Trophoblast cell (in vitro differentiated cells and primary cell): Measurements from ENCODE around the gene NRXN3.

Experiments used
- DNase-seq, 2 donors: peaks; one replicate each; pipeline ENCODE4 v3.0.0-alpha.2; 2016
- H2AFZ ChIP-seq: 2 replicates; pipeline ENCODE4 v1.6.1; 2013; ENCODE audit warnings: low read length, moderate library complexity, mild to moderate bottlenecking; ENCODE audit not compliant: insufficient read depth, poor library complexity
- H2AK5ac ChIP-seq: 2 replicates; pipeline ENCODE4 v1.6.1; 2013; ENCODE audit warnings: mild to moderate bottlenecking, low read length
- H2BK120ac ChIP-seq: 2 replicates; pipeline ENCODE4 v1.6.1; 2013; ENCODE audit warnings: low read length, mild to moderate bottlenecking, moderate library complexity; ENCODE audit not compliant: insufficient read depth, poor library complexity
- H2BK12ac ChIP-seq: 2 replicates; pipeline ENCODE4 v1.6.1; 2013; ENCODE audit warnings: mild to moderate bottlenecking, low read length, moderate library complexity
- H2BK5ac ChIP-seq: 2 replicates; pipeline ENCODE4 v1.6.1; 2013; ENCODE audit warnings: low read length, low read depth, moderate library complexity, mild to moderate bottlenecking; ENCODE audit not compliant: poor library complexity
- H3K14ac ChIP-seq: 2 replicates; pipeline ENCODE4 v1.6.1; 2013; ENCODE audit warnings: mild to moderate bottlenecking, low read length
- H3K18ac ChIP-seq: 2 replicates; pipeline ENCODE4 v1.6.1; 2013; ENCODE audit warnings: mild to moderate bottlenecking, low read length
- H3K23ac ChIP-seq: 2 replicates; pipeline ENCODE4 v1.6.1; 2013; ENCODE audit warnings: low read length
- H3K27ac ChIP-seq: 2 replicates; pipeline ENCODE4 v1.5.1; 2013; ENCODE audit warnings: low read depth, mild to moderate bottlenecking, inconsistent platforms, low read length, moderate library complexity
- H3K27me3 ChIP-seq: 2 replicates; pipeline ENCODE4 v1.6.1; 2013; ENCODE audit warnings: inconsistent platforms, mild to moderate bottlenecking, low read length, moderate library complexity; ENCODE audit not compliant: insufficient read depth
- H3K36me3 ChIP-seq, 2 experiments: 1 replicate in 1 of 2; 2 replicates in 1 of 2; pipeline ENCODE4 v1.6.1; 2013; ENCODE audit warnings: low read length in 2 of 2, mild to moderate bottlenecking in 2 of 2, moderate library complexity in 1 of 2; ENCODE audit not compliant: insufficient read depth in 2 of 2, control insufficient read depth in 1 of 2
- H3K4ac ChIP-seq: 2 replicates; pipeline ENCODE4 v1.6.1; 2013; ENCODE audit warnings: low read depth, mild to moderate bottlenecking, low read length, moderate library complexity
- H3K4me1 ChIP-seq, 2 experiments: 1 replicate in 1 of 2; 2 replicates in 1 of 2; pipeline ENCODE4 v1.6.1; 2013; ENCODE audit warnings: low read length in 2 of 2, mild to moderate bottlenecking in 2 of 2, moderate library complexity in 1 of 2; ENCODE audit not compliant: insufficient read depth in 2 of 2, control insufficient read depth in 1 of 2
- H3K4me2 ChIP-seq: 2 replicates; pipeline ENCODE4 v1.6.1; 2013; ENCODE audit warnings: inconsistent platforms, mild to moderate bottlenecking, low read length, moderate library complexity
- H3K4me3 ChIP-seq: 2 replicates; pipeline ENCODE4 v1.5.1; 2013; ENCODE audit warnings: mild to moderate bottlenecking, low read depth, low read length, inconsistent platforms
- H3K79me1 ChIP-seq: one replicate; pipeline ENCODE4 v1.6.1; 2013; ENCODE audit warnings: low read length
- H3K79me2 ChIP-seq: 2 replicates; pipeline ENCODE4 v1.6.1; 2013; ENCODE audit warnings: low read length, mild to moderate bottlenecking; ENCODE audit not compliant: control insufficient read depth, insufficient read depth, poor library complexity
- H3K9ac ChIP-seq: 2 replicates; pipeline ENCODE4 v1.6.1; 2013; ENCODE audit warnings: mild to moderate bottlenecking, low read length
- H3K9me3 ChIP-seq: 2 replicates; pipeline ENCODE4 v1.6.1; 2013; ENCODE audit warnings: low read depth, mild to moderate bottlenecking, control low read depth, inconsistent platforms, low read length; ENCODE audit not compliant: insufficient read depth
- H4K12ac ChIP-seq: 2 replicates; pipeline ENCODE4 v1.6.1; 2013; ENCODE audit warnings: low read depth, mild to moderate bottlenecking, low read length, moderate library complexity
- H4K8ac ChIP-seq: 2 replicates; pipeline ENCODE4 v1.6.1; 2013; ENCODE audit warnings: low read depth, mild to moderate bottlenecking, low read length, moderate library complexity
- H4K91ac ChIP-seq: one replicate; pipeline ENCODE4 v1.6.1; 2013; ENCODE audit warnings: low read depth, mild to moderate bottlenecking, low read length, moderate library complexity
- WGBS: extraction: QIAGEN DNeasy Blood & Tissue Kit; methylation state at CpG from one replicate; pipeline ENCODE4 v1.1.7; 2013; ENCODE audit warnings: missing lambda C conversion rate; ENCODE audit not compliant: insufficient read length, insufficient coverage; ENCODE audit errors: extremely low coverage; 5-methylcytosine and 5-hydroxymethylcytosine counted together

The NRXN3 gene

DNA sequence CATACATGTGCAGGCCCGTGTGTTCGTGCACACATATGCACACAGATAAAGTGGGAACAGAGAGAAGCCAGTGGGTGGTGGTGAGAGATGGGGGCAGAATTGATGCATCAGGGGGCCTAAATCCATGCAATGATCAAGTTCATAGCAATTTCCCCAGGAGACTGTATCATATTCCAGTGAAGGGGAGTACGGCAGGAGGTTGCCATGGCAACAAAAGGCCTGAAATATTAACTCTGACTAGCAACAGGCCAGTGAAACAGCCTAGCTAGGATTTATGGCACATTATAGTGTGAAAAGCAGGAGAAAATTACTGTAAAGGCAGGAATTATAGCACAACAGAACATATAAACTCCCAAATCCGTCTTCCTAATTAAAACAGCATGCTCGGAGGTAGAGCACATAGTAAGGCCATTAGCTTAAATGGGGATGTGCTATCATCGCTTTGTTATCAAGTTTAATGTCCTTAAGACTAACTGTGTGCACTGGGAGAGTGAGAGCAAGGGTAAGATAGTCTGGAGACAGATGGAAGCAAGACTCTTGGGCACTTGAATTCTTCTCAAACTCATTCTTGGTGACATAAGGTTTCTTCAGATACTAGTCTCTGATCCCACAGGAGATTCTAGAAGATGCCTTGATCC, 1234.8 kb downstream of the NRXN3 start:
- Histone ChIP-seq H2AK5ac (no peak overlapping the region), H3K27ac (no peak overlapping the region), H3K79me2 (no peaks in the 10 kb centered on the region), H3K4me2 (no peak overlapping the region), H3K9me3 (no peaks in the 10 kb centered on the region), H3K9ac (no peak overlapping the region), H3K23ac (no peak overlapping the region), H3K36me3 (no peaks in the 10 kb centered on the region), H3K4me1 (no peaks in the 10 kb centered on the region), H4K12ac (no peak overlapping the region), H2BK120ac (no peak overlapping the region), H2AFZ (no peak overlapping the region), H3K27me3 (no peaks in the 10 kb centered on the region), H4K91ac (no peak overlapping the region), H2BK5ac (no peak overlapping the region), H3K4ac (no peak overlapping the region), H3K18ac (no peak overlapping the region), H3K79me1 (no peaks in the 10 kb centered on the region), H3K14ac (no peak overlapping the region), H4K8ac (no peak overlapping the region), H2BK12ac (no peak overlapping the region), H3K4me3 (no peak overlapping the region)
- DNase-seq = no peak
- no CpG with 5 or more reads among the region's 6 CpGs for WGBS

GRCh38 chr14:79405512-79405910, 1235.3 kb downstream of the NRXN3 start:
- no peak overlapping the region for H3K27ac ChIP-seq
- H3K18ac ChIP-seq = no peak overlapping the region
- no peak overlapping the region for H2BK12ac ChIP-seq
- no peaks in the 10 kb centered on the region for H3K79me1 ChIP-seq
- H3K14ac ChIP-seq = no peak overlapping the region
- H3K79me2 ChIP-seq = no peaks in the 10 kb centered on the region
- no peak overlapping the region for H3K4ac ChIP-seq
- no peak overlapping the region for H4K8ac ChIP-seq
- no peak overlapping the region for H2AK5ac ChIP-seq
- H3K9ac ChIP-seq = no peak overlapping the region
- no peak overlapping the region for H2AFZ ChIP-seq
- H3K23ac ChIP-seq = no peak overlapping the region
- H2BK5ac ChIP-seq = no peak overlapping the region
- no CpG with 5 or more reads among the region's 2 CpGs for WGBS
- H4K12ac ChIP-seq = no peak overlapping the region
- no peaks in the 10 kb centered on the region for H3K9me3 ChIP-seq
- no peak overlapping the region for H3K4me3 ChIP-seq
- no peak overlapping the region for H2BK120ac ChIP-seq
- H3K4me2 ChIP-seq = no peak overlapping the region
- no peaks in the 10 kb centered on the region for H3K36me3 ChIP-seq
- H3K27me3 ChIP-seq = no peaks in the 10 kb centered on the region
- no peak overlapping the region for H4K91ac ChIP-seq
- no peak for DNase-seq
- no peaks in the 10 kb centered on the region for H3K4me1 ChIP-seq

DNA sequence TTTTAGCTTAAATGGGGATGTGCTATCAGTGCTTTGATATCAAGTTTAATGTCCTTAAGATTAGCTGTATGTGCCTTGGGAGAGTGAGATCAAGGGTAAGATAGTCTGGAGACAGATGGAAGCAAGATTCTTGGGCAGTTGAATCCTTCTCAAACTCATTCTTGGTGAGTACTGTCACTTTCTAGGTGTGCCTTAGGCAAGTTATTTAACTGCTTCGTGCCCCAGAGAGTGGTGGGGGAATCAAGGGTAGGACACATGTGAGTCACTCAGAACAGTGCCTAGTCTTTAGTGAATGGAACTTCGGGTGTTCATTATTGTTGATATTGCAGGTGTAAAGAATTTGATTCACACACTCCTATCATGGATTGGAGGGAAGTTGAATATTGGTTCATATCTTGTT, 1237.4 kb downstream of the NRXN3 start:
- H2AK5ac ChIP-seq = no peak overlapping the region
- no peaks in the 10 kb centered on the region for H3K36me3 ChIP-seq
- H4K8ac ChIP-seq = no peak overlapping the region
- no peak overlapping the region for H3K23ac ChIP-seq
- H3K18ac ChIP-seq = no peak overlapping the region
- H3K27ac ChIP-seq = no peak overlapping the region
- H3K4me1 ChIP-seq = no peaks in the 10 kb centered on the region
- no CpG with 5 or more reads among the region's 2 CpGs for WGBS
- H3K4me3 ChIP-seq = no peak overlapping the region
- no peak overlapping the region for H2AFZ ChIP-seq
- no peak overlapping the region for H4K91ac ChIP-seq
- H3K14ac ChIP-seq = no peak overlapping the region
- no peak overlapping the region for H3K4me2 ChIP-seq
- H2BK12ac ChIP-seq = no peak overlapping the region
- DNase-seq = peak; percentile 44 to 86
- H3K79me1 ChIP-seq = no peaks in the 10 kb centered on the region
- H3K79me2 ChIP-seq = no peaks in the 10 kb centered on the region
- no peak overlapping the region for H2BK5ac ChIP-seq
- no peak overlapping the region for H2BK120ac ChIP-seq
- H4K12ac ChIP-seq = no peak overlapping the region
- no peaks in the 10 kb centered on the region for H3K9me3 ChIP-seq
- H3K4ac ChIP-seq = no peak overlapping the region
- H3K27me3 ChIP-seq = no peaks in the 10 kb centered on the region
- H3K9ac ChIP-seq = no peak overlapping the region

DNA sequence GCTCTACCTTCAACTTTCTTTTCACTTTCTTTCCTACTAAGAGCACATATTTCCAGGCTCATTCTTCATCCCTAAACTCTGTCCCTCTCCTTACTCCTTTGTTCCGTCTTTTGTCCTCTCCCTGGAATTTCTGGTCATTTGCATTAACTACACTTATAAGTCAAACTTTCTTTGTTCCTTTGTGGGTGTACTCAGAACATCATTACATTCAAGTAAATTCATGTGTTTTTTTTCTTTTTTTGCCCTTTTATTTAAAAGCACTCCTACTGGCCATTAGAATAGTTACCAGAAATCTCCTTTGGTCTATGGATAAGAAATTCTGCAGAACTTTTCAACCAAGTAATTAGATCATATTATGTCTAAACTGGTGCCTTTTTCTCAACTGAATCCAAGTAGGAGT, 1238.5 kb downstream of the NRXN3 start:
- Histone ChIP-seq H4K91ac (no peak overlapping the region), H3K14ac (no peak overlapping the region), H2AFZ (no peak overlapping the region), H2BK5ac (no peak overlapping the region), H3K27ac (no peak overlapping the region), H2BK120ac (no peak overlapping the region), H3K79me1 (no peaks in the 10 kb centered on the region), H3K27me3 (no peaks in the 10 kb centered on the region), H3K4me1 (peaks cover 0 to 2% of the 10 kb centered on the region in 2 experiments), H3K9ac (no peak overlapping the region), H3K4me2 (no peak overlapping the region), H3K4me3 (no peak overlapping the region), H4K12ac (no peak overlapping the region), H3K79me2 (no peaks in the 10 kb centered on the region), H2BK12ac (no peak overlapping the region), H3K18ac (no peak overlapping the region), H4K8ac (no peak overlapping the region), H3K4ac (no peak overlapping the region), H2AK5ac (no peak overlapping the region), H3K23ac (no peak overlapping the region), H3K9me3 (no peaks in the 10 kb centered on the region), H3K36me3 (no peaks in the 10 kb centered on the region)
- DNase-seq = no peak
- no CpG with 5 or more reads among the region's 1 CpG for WGBS
